HG03039 (cell line): ENCODE results near the gene HACL1.

Experiments
- ATAC-seq: cut with Tn5 transposase; IDR thresholded peaks from one replicate; pipeline ENCODE4 v1.9.1; 2021; ENCODE audit warnings: mild to moderate bottlenecking, moderate library complexity; ENCODE audit not compliant: unreplicated experiment

HACL1 gene

DNA sequence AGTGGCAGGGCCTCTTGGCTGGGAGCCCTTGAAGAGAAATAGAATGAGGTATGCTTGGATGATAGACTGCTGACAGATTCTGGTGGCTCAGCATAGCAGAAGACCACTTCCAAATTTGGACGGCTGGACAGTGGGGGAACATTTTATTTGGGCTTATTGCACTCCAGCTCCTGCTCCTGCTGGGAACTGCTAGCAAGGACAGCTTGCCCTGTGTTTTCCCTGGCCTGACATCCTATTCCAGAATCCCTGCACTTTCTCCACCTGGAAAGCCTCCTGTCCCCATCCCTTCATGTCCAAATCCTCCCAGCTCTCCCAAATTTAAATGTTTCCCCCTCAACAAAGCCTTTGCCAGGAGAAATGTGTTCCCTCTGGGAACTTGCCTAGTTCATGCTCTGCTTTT lies 70.0 kb downstream of the HACL1 start:
- no peak for ATAC-seq

DNA sequence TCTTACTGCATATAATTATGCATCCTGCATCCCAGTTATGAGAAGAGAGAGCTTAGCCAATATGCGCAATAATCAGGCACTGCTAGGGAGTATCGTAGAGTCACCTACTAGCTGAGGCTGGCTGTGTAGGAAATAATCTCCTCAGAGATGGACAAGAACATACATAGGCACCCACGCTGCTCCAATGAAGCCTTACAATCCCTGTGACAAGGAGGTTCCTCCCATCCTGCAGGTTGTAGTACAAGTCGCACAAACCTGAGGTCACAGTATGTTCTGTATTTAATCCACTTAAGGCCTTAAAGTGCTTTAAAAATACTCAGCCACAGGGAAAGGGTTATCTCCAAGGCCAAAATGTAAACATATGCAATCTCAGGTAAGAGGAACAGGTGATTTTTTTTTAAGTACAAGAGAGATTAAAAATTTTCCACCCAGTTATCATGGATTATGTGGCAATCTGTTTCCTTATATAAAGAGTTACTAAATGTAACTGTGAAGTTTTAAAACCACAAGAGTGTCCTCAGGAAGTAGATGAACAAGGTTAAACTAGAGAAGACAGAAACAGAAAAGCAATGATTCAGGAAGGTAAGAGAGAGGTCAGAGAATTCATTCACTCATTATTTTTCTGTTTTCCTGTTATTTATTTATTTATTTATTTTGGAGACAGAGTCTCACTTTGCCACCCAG lies 72.4 kb downstream of the HACL1 start:
- ATAC-seq: no peak

DNA sequence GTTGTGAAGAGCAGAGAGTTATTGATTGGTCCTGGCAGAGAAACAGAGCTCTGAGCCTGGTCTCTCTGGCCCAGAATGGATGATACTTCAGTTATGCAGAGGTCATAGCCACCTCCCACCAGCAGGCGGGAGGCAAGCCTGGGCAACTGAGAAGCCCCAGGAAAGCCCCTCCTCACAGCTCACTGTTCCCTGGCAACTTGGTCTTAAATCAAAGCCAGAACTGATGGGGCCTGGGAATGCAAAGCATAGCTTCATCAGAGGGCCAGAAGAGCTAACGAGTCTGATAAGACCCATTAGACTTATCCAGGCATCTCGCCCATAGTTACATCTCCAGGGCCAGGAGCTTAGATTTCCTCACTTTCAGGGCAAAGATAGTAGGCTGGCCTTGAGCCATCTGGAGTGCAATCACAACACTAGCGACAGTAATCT lies 74.3 kb downstream of the HACL1 start:
- ATAC-seq: no peak

DNA sequence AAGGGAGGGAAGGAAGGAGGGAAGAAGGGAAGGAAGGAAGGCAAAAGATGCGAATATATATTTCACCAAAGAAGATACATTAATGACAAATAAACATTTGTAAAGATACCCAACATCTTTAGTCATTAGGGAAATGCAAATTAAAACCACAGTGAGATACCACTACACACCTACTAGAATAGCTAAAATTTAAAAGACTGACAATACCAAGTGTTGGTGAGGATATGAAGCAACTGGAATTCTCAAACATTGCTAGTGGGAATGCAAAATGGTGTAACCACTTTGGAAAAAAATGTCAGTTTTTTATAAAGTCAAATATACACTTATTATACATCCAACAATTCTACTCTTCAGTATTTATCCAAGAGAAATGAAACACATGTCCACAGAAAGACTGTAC lies 75.6 kb downstream of the HACL1 start:
- ATAC-seq: no peak

DNA sequence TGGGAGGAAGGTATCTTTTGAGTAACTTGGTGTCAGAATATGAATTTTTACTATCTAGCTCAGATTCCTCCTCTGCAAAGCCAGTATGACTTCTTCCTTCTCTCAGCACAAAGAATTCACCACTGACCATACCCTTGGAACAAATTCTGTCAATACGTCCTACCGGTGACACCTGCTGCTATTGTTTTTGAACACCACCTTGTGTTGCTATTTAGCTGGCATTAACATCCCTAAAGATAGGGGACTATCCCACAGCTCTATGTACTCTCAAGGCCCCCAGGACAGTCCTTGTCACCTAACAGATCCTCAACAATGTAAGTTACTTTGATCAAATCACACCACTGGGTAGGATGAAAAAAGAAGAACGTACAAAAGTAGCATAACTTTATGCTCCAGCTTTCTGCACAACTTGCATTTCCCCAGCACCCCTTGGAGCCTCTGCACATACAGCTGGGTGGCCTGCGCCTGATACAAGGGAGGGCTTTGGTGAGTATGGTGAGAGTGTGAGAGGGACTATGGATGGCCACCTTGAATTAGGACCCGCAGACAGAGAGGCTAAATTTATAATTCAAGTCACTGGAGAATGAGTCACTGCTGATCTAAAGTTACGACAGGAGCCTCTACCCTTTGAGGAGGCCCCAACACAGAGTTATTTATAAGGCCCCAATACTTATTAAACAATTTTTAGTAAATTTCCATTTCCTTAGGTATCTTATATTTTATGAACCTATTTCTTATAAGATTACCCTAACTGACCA lies 77.5 kb downstream of the HACL1 start:
- ATAC-seq: no peak

DNA sequence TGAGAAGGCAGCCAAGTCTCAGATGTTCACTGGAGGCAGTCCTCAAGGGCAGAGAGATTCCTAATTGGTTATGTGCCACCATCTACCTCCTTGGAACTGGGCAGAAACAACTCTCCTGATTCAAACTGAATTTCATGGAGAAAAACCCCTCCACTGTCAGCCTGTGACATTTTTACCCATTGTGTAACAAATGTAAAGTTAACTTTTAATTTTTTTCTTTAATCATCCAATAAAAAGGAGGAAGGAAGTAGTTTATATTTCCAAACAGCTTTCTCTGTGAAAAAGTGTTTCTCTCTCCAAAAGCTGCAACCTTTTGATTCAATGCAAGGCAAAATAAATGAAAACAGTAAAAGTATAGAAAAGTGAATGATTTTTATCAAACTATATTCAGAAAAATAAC lies 79.4 kb downstream of the HACL1 start:
- ATAC-seq: no peak

DNA sequence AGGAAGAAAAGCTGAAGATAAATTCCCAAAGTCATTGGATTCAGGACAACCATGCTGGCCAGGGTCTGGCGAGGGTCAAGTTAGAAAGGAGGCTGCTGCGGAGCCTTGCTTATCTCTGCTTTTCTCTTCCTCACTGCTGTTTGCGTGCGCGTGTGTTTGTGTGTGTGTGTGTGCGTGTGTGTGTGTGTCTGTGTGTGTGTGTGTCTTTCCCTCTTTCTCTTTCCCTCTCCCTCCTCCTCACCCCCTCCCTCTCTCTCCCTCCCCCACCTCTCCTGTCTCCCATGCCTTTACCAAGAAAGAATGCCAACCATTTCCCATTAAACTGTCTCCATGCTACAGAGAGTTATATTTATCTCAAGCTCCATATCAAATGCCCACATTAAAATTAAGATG lies 79.8 kb downstream of the HACL1 start, which contains the start of gene COLQ:
TSS of gene COLQ (minus strand) at position 134 of the 393 bp plus-strand sequence. CDS start at position 53, 81 bp downstream.
- no peak for ATAC-seq

DNA sequence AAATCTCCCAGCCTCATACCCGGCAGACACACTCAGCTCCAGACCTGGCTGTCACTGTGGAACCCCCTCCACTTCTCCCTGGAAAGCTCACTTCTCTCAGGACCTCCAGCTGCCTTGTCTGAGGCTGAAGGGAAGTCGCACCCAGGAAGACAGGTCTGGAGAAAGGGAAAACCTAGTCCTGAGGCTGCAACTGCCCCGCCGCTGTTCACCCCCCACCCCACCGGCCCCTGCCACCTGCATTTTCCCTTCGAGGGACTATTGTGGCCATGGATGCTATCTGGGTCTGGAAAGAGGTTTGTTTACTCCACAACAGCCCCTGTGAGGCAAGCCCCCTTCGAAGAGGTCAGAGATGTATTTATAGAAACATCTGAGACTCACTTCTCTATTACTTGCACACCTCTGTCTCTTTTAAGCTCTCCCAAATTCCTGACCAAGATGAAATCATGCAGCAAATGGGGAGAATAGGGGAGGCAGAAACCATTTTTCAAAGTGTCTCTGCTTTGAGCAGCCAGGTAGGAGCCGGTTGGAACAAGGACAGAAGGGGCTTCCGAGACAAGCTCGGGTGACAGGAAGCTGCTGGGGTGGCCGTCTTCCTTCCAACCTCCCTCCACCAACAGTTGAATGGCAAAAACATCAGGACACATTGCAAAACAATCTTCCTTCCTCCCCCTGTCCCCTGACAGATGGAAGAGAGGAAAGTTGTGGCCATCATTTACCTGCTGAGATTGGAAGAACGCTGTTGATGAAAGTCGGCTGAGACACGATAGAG lies 80.4 kb downstream of the HACL1 start:
- no peak for ATAC-seq

DNA sequence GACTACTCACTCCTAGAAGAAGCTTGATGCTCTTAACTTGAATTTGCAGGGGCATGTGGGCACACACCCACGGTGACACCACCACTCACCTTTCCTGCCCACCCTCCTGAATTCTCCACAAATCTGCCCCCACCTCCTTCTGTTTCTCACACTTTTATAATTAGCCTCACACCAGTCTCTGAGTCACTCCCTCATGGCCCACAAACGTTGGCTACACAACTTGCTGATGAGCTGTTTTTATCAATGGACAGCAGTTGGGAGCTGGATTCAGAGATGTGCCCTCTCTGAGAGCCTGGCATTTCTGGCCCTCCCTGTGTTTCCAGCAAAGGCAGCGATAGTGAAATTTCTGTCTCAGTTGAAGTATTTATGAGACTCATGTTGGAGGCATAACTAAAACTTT lies 81.2 kb downstream of the HACL1 start:
- ATAC-seq: no peak

DNA sequence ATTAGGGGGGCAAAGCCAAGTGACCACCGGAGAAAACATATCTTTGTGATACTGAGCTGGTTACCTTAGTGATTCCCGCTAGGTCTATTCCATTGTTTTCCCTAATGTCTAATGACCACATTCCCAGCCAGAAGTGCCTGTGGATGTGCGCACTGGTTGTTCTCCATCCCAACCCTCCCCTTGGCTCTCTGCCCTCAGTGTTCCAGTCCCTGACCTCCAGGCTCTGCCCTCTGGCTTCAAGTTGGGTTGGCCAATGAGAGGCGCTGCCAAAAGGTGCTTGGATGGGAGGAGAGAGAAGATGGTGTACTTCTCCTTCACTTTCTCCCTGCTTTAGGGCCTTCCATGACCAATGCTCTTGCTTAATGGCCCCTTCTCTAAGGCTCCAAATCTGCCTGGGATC lies 82.3 kb downstream of the HACL1 start:
- no peak for ATAC-seq

DNA sequence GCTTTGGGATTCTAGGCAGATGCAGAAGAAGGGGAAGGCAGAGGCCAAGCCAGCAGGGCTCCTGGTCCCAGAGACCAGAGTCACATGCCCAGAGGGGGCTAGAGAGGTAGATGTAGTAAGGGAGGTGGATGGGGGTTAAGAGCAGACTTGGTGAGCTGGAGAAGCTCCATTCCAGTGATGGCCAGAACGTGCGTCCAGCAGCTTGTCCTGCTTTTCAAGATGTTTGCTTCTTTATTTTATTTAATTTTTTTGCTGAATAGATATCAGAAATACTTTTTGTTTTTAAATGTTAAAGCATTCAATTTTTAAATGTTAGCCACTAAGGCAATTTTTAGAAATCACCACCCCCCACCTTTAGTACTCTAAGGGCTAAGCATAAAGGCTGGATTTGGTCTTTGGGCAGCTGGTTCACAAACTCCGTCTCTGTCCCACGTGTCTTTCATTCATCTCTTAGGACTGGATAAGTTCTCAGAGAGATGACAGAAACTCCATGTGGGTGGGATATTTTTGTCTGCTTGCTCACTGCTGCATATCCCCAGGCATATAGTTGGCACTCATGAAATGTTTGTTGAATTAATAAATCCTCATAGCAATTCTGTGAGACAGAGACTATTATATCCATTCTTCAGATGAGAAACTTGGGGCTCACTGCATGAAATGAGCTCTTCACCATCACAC lies 86.6 kb downstream of the HACL1 start:
- ATAC-seq: no peak

DNA sequence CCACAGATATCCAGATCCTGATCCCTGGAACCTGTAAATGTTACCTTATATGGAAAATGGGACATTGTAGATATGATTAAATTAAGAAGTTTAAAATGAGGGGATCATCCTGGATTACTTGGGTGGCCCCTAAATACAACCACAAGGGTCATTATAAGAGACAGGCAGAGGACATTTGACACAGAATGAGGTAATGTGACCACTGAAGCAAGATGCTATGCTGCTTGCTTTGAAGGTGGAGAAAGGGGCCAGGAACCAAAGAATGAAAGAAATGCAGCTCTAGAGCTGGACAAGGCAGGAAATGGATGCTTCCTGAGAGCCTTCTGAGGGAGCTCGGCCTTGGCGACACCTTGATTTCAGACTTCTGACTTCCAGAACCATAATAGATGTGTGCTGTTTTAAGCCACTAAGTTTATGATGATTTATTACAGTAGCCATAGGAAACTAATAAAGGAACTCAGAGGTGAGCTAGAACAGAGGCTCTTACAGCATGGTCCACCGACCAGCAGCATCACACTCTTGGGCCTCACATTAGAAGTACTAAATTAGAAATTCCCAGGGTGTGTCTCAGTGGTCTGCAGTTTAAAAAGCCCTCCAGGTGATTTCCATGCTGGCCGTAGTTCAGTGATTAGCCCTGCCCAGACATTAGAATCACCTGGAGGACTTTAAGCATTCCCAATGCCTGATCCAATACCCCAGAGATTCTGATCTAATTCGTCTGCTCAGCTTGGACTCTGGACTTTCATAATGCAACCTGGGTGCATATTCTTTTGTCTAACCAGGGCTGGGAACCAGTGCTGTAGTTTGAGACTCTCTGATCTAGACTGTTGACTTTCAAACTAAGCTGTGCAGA lies 87.3 kb downstream of the HACL1 start:
- ATAC-seq: no peak

DNA sequence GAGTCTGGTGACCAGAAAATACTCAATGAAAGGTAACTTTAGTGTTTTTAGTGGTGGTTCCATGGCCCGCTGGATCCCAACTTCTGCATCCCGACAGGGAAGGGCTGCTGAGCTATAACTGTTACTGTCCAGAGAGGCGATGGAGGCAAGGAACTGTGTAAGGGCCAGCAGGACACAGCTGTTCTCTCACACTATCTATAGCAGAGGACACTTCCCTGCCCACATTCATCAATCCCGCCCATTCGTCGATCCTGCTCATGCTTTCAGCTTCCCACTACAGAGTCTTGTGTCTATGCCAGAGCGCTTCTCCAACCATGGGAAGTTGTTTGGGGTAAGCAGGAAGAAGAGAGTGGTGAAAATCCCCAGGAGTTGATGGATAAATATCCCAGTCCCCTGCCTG lies 88.3 kb downstream of the HACL1 start:
- no peak for ATAC-seq

DNA sequence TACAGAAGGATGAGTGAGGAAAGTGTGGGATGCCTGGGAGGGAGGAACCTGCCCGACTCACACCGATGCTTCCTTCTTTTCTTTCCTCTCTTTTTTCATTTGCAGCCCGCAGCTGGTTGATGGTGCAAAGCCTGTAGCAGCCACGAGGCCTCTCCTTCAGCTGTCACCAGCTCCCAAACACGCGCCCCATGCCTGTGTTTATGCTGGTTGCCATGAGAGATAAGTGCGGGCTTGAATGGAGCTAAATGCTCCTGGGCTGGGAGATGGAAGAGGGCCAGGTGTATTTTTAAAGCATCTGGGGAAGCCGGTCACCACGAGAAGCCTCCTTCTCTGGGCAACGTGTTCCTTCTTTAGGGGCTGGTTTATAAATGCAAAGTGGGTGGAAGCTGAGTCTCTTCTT lies 89.2 kb downstream of the HACL1 start:
- ATAC-seq: no peak

DNA sequence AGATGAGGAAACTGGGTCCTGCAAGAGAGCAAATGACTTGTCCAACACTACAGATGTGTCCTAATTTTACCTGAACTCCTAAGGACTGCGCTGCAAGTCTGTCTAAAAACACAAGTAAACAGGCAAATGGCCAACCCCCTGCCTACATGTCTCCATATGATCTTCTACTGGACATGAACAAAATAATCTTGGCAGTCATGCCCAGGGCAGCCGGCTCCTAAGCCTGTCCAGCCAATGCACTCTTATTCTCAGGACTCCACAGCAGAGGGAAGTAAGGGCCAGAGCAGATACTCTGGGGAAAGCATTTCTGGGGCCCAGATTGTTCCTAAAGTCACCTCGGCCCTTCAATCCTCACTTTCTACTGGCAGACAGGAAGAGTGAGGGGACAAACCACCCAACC lies 90.2 kb downstream of the HACL1 start:
- ATAC-seq: no peak
